Measurements from ENCODE around the gene CACNG5. TPM values are rescaled to one million over a fixed set of nuclear protein-coding genes. Genes with fewer than 3 reads are reported as not detected.

Gene CACNG5
- total RNA-seq, 4 donors from 2014 or later = not detected

DNA sequence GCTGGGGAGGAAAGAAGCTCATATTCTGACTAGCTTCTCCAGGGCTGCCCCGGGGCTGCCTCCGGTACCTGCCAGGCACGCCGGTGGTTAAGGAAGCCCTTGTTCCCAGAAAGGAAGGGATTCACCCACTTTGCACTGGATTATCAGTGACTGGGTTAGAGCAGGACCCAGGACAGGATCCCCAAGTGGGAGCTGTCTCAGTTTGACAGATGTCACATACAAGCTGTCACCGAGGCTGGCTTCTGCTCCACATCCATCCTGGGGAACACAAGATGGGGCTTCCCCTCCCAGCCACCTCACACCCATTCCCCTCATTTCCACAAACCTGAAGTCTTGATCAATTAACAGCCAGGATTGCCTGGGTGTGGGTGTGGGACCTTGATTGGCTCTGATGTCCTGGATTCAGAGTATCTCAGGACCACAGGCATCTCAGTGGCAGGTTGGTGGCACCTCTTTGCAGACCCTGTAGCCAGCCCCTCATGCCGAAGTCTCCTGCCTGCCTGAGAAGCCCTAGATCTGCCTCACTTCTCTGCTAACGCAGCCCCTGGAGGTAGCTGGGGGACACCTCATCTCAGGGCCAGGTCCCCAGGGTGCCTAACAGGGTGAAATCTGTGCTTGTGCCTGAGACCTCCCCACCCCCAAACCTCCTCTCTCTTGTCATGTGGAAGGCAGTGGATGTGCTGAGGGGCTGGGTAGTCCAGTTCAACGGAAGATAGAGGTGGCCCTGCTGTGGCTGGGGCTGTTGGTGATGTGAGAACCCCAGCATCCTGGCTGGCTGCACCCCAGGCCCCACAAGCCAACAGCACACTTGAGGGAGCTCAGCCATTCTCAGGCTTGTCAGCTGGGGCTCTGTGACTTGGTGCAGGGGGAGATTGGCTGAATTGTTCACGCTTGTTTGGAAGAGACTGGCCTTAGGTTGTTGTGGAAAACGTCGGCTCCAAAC lies 1.4 kb downstream of the CACNG5 start:
- Histone ChIP-seq H3K36me3 (no peaks in the 10 kb centered on the region), H3K27ac (no peak overlapping the region), H3K9me3 (no peaks in the 10 kb centered on the region), H3K4me1 (peaks cover 0 to 8% (median 0%) of the 10 kb centered on the region in 4 donors), H3K27me3 (peaks cover 0 to 6% of the 10 kb centered on the region in 2 donors), H3K4me3 (no peak overlapping the region)
- TF ChIP-seq POLR2A (IDR thresholded peaks at IDR 0.05) (no peak), CTCF (IDR thresholded peaks at IDR 0.05) (no peak)
- no peak for DNase-seq

- Histone ChIP-seq H3K9me3 (no peaks in the 10 kb centered on the region), H3K4me3 (no peak overlapping the region), H3K27ac (no peak overlapping the region), H3K27me3 (peaks cover 0 to 6% of the 10 kb centered on the region in 2 donors), H3K36me3 (no peaks in the 10 kb centered on the region), H3K4me1 (peaks cover 0 to 8% (median 0%) of the 10 kb centered on the region in 4 donors)
- no peak for TF ChIP-seq POLR2A (IDR thresholded peaks at IDR 0.05)
- no peak for TF ChIP-seq CTCF (IDR thresholded peaks at IDR 0.05)
- DNase-seq = no peak
These were observed 2.3 kb downstream of the CACNG5 start for GRCh38 chr17:66837226-66837625.

GRCh38 chr17:66837885-66838665 lies 3.2 kb downstream of the CACNG5 start:
- DNase-seq = no peak
- Histone ChIP-seq H3K27me3 (peaks cover 0 to 6% of the 10 kb centered on the region in 2 donors), H3K27ac (no peak overlapping the region), H3K4me3 (no peak overlapping the region), H3K36me3 (no peaks in the 10 kb centered on the region), H3K9me3 (no peaks in the 10 kb centered on the region), H3K4me1 (peaks cover 0 to 8% (median 0%) of the 10 kb centered on the region in 4 donors)
- no peak for TF ChIP-seq POLR2A (IDR thresholded peaks at IDR 0.05)

- no peaks in the 10 kb centered on the region for H3K9me3 ChIP-seq
- TF ChIP-seq CTCF (IDR thresholded peaks at IDR 0.05) (no peak), POLR2A (IDR thresholded peaks at IDR 0.05) (no peak)
- no peak overlapping the region for H3K4me3 ChIP-seq
- no peak for DNase-seq
- H3K27me3 ChIP-seq = peaks cover 0 to 6% of the 10 kb centered on the region in 2 donors
- peaks cover 0 to 6% (median 0%) of the 10 kb centered on the region in 4 donors for H3K4me1 ChIP-seq
- no peak overlapping the region for H3K27ac ChIP-seq
- no peaks in the 10 kb centered on the region for H3K36me3 ChIP-seq
These were observed 4.7 kb downstream of the CACNG5 start for GRCh38 chr17:66839616-66840015.

- H3K4me1 ChIP-seq = peaks cover 0 to 2% (median 0%) of the 10 kb centered on the region in 4 donors
- no peak overlapping the region for H3K27ac ChIP-seq
- H3K36me3 ChIP-seq = no peaks in the 10 kb centered on the region
- TF ChIP-seq POLR2A (IDR thresholded peaks at IDR 0.05) (no peak), CTCF (IDR thresholded peaks at IDR 0.05) (no peak)
- no peak for DNase-seq
- H3K4me3 ChIP-seq = no peak overlapping the region
- H3K27me3 ChIP-seq = peaks cover 0 to 3% of the 10 kb centered on the region in 2 donors
- H3K9me3 ChIP-seq = no peaks in the 10 kb centered on the region
These were observed 5.1 kb downstream of the CACNG5 start for GRCh38 chr17:66840061-66840460.

GRCh38 chr17:66841328-66841727 lies 6.4 kb downstream of the CACNG5 start:
- Histone ChIP-seq H3K4me1 (no peaks in the 10 kb centered on the region), H3K9me3 (no peaks in the 10 kb centered on the region), H3K27ac (no peak overlapping the region), H3K27me3 (no peaks in the 10 kb centered on the region), H3K36me3 (no peaks in the 10 kb centered on the region), H3K4me3 (no peak overlapping the region)
- TF ChIP-seq CTCF (IDR thresholded peaks at IDR 0.05) (no peak), POLR2A (IDR thresholded peaks at IDR 0.05) (no peak)
- DNase-seq = no peak
